ENCODE data around the gene CSN1S1.

The CSN1S1 gene

GRCh38 chr4:69984030-69984443 is 53.2 kb downstream of the CSN1S1 start:
- H3K4me3 ChIP-seq (replicated peaks; ENCODE audit: low read depth, low read length), result no peak overlapping the region
- no peak for DNase-seq (ENCODE audit: extremely low read depth, low read depth)
- TF ChIP-seq CTCF (IDR thresholded peaks at IDR 0.05; ENCODE audit: low read depth, low read length, missing control alignments), result no peak

DNA sequence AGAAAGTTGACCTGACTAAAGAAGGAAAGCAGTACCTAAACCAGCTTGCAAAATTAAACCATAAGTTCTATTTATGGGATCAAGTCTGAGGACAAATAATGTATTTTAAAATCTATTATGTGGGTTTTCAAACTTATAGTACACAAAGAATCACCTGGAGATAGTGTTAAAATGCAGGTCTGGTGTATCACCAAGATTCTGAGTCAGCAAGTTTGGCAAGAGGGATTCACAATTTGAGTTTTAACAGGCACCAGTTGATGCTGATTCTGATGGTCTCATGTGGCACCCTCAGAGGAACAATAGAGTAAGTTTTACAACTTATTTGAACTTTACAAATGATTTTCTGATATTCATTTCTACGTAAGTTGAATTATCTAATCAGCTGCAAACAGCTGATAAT is 55.8 kb downstream of the CSN1S1 start:
- H3K4me3 ChIP-seq (replicated peaks; ENCODE audit: low read depth, low read length), result no peak overlapping the region
- TF ChIP-seq CTCF (IDR thresholded peaks at IDR 0.05; ENCODE audit: low read depth, low read length, missing control alignments), result no peak
- no peak for DNase-seq (ENCODE audit: extremely low read depth, low read depth)

DNA sequence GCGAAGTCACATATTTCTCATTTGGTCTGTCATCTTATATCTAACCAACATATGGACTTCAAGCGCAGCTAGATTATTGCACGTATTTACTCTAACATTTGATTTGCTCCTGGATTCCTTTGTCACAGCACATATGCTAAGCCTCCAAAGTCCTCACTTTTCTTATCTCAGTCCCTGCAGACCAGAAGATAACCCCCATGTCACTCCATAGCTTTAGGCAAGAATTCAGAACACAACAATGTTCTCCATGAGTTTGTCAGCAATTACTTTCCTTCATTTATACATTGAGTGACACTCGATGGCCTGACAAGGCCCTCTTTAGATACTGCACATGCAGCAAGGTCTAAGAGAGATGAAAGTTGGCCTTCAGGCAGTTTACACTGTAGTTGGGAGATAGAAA is 60.1 kb downstream of the CSN1S1 start:
- no peak for TF ChIP-seq CTCF (IDR thresholded peaks at IDR 0.05; ENCODE audit: low read depth, low read length, missing control alignments)
- H3K4me3 ChIP-seq (replicated peaks; ENCODE audit: low read depth, low read length), result no peak overlapping the region
- DNase-seq (ENCODE audit: extremely low read depth, low read depth), result no peak

- DNase-seq (ENCODE audit: extremely low read depth, low read depth), result no peak
- no peak for TF ChIP-seq CTCF (IDR thresholded peaks at IDR 0.05; ENCODE audit: low read depth, low read length, missing control alignments)
- no peak overlapping the region for H3K4me3 ChIP-seq (replicated peaks; ENCODE audit: low read depth, low read length)
These were observed 63.9 kb downstream of the CSN1S1 start for GRCh38 chr4:69994782-69995181.

- H3K4me3 ChIP-seq (replicated peaks; ENCODE audit: low read depth, low read length), result no peak within 1 kb of the TSS
- DNase-seq (ENCODE audit: extremely low read depth, low read depth), result no peak
- TF ChIP-seq CTCF (IDR thresholded peaks at IDR 0.05; ENCODE audit: low read depth, low read length, missing control alignments), result no peak
These were observed 64.7 kb downstream of the CSN1S1 start, which contains the start of gene STATH for GRCh38 chr4:69995526-69996016. STATH (plus strand) TSS chr4:69995966; CDS start chr4:69998438, 2,472 bp downstream.
